Stimulated activated CD4-positive, alpha-beta T cell treated with anti-CD3 and anti-CD28 coated beads, Interleukin-2, amount 100 ng/mL, for 48 hours (primary cell): ENCODE results near the gene GRIP1.

ENCODE experiments used
- DNase-seq, 2 donors: peaks; one replicate each; pipeline ENCODE4 v3.0.0-alpha.2; 2020

The GRIP1 gene

DNA sequence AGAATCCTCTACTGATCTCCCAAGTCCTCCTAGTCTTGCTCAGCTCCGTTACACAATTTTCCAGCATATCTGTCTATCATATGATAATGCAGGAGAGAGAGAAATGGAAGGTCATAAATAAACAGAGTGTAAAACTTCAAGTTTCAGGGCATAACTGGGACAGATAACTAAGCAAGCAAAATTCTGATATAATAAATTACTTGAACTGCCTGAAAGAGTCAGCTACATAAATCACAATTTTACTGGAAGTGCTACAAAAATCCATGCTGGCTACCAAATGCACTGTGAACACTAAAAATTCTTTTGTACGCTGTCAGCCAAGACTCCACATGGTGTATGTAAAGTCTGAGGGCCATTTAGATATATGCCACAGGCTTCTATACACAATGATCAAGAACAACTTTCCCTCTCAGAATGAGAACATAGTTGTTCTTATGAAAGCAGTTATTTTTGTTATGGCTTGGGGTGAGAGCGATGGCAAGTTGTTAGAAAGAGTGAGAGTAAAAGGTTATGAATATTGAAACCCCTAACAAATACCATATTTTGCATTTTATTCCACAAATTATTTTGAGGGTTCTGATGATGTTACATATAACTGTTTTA is 41.1 kb downstream of the GRIP1 start:
- DNase-seq, result no peak

- DNase-seq, result no peak
Observed at GRCh38 chr12:66636771-66637170, 42.1 kb downstream of the GRIP1 start.

DNA sequence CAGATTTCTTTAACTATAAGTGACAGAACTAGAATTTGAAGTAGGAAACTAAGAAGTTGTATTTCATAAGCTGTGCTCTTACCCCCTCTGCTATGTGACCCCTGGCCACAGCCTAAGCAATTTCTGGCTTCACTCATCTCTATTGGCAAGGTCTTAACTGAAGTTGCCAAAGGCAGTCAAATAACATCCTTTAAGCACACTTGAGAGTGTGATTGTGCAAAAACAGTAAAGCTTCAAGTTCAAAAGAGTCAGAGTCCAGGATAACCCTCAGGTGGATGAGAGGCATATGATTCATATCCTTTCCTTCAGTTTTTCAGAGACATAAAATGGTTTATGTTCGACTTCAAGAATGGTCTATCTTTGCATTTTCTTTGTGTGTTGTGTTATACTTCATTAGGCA is 45.2 kb downstream of the GRIP1 start:
- no peak for DNase-seq

DNA sequence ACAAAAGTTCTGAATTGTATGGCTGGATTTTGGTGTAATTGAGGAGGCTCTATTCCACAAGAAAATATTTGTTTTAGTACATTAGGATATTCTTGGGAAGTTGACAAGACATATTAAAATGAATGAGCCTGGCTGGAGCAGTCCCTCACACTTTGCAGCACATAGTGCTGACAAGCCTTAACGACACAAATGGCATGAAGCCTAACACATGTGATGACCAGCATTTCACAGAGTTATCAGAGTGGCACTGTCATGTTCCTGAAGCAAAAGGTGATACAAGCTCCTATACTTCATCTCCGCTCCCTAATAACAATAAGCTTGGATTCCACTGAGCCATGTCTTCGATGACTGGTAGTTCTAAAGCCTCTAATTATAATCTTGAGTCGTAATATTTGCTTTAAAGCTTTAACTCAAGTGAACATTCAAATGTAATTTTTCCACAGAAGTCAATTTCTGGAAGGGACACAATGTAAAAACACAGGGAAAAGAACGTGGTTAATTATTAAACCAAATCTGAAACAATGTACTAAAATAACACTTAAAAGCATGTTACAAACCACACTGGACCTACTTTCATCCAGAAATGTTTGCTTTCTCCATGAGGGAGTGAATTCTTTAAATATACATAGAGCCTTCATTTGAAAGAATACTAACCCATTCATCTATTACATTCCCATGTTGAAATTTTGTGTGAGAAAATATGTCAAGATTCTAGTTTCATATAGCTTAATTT is 49.6 kb downstream of the GRIP1 start:
- no peak for DNase-seq

DNA sequence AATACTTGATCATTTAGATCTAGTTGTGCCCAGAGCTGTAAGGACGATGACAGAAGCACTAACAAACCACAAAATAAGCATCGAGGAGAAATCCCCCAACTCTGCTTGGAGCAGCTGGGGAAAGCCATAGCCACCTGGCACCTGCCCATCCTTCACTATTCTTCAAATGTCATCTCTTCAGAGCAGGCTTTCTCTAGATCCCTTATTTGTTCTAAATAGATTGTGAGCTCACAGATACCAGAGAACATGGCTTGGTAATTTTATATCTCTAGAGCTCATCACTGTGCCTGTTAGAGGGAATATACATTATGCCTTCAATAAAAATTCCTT is 50.9 kb downstream of the GRIP1 start:
- DNase-seq, result no peak

DNA sequence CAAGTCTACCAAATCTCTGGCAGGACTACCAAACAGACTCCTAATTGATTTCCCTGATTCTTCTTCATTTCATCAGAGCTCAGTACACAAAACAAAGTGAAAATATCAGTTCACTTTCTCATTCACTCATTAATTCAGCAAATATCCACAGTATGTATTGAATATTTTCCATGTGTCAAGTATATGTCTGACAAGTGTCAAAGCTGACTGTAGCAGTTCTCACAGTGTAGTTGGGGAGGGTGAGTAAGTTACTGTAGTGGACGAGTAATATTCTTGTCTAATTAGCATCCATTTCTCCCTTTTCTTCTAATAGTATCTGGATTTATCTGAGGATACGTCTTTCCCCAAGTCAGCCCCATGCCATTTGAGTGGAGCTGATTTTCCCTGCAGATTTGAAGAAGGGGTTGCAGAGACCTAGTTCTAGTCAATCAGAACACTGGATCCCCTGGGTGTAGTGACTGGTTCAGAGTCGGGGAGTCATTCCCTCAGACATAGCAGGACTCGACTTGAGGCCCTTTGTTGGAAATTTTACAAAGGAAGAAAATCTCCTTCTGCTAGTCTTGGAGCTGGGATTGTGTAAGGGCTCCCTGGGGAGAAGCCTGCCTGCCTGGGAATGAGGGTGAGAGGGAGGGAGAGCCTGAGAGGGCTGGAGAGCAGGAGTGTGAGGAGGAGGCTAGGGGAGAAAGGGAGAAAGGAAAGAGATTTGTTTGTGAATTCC is 51.4 kb downstream of the GRIP1 start:
- DNase-seq, result no peak

DNA sequence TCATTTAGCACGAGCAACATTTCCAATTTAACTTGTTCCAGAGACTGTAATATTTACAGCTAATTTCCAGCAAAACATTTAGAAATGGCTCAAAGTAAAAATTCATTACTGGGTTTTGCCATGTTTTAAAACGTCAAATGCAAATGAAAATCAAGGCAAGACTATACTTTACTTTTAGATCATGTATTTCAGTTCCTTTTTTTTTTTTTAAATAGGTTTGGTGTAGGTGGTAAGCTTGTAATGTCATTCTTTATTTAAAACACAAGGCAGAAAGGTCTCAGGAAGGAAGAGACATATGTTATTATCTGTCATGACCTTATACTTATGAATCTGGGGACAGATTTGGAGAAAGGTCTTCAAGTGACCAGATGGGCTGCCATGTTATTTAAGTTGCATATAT is 54.1 kb downstream of the GRIP1 start:
- DNase-seq, result no peak

DNA sequence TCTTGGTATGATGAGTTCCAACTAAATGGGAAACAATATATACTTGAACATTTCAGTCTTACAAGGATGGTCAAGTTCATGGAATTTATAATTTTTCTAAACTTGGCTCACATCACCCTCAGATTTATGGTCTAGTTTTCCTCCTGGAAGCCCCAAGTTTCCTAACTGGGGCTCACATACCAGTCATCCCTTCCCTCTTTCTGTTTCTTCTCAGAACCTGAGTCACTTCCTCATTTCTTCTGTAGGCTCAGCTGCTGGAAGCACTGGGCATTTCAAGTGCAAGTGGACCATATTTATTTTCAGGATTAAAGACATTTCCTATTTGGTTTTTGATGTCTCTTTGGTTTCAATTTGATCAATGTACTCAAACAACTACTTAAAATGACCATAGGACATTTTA is 55.4 kb downstream of the GRIP1 start:
- DNase-seq, result no peak

- DNase-seq, result no peak
Observed at GRCh38 chr12:66620688-66621087, 58.2 kb downstream of the GRIP1 start.

DNA sequence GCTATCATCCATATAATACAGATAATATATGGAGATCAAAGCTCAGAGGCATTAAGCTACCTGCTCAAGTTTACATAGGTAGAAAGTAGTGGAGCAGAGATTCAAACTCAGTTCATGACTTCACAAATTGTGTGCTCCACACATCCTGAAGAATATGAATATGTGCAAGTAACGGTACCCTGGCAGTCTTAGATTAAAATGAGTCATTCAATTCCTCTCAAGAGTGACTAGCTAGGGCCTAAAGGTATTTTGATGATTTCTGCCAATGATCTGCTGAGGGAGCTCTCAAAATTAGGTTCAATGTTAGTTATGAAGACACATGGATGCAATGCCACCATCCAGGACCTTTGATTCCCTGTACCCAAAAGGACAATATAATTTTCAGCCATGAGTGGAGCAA is 58.9 kb downstream of the GRIP1 start:
- DNase-seq, result no peak

- DNase-seq, result no peak
Observed at GRCh38 chr12:66617991-66618390, 60.9 kb downstream of the GRIP1 start.

DNA sequence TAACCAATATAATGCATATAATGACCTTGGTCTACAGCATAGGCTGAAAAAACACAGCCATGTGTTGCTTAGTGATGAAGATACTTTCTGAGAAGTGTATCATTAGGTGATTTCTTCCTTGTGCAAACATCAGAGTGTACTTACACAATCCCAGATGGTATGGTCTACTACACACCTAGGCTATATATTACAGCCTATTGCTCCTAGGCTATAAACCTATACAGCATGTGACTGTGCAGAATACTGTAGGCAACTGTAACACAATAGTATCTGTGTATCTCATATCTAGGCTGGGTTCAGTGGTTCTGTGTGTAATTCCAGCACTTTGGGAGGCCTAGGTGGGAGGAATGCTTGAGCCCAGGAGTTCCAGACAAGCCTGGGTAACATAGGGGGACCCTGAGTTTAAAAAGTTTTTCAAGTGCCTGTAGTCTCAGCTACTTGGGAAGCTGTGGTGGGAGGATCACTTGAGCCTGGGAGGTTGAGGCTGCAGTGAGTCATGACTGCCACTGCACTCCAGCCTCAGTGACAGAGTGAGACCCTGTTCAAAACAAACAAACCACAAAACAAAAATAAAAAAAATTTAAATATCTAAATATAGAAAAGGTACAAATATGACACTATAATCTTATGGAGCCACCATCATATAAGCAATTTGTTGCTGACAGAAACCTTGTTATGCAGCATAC is 66.6 kb downstream of the GRIP1 start:
- DNase-seq, result no peak

- no peak for DNase-seq
Observed at GRCh38 chr12:66607147-66607546, 71.7 kb downstream of the GRIP1 start.

- no peak for DNase-seq
Observed at GRCh38 chr12:66605293-66605692, 73.6 kb downstream of the GRIP1 start.

DNA sequence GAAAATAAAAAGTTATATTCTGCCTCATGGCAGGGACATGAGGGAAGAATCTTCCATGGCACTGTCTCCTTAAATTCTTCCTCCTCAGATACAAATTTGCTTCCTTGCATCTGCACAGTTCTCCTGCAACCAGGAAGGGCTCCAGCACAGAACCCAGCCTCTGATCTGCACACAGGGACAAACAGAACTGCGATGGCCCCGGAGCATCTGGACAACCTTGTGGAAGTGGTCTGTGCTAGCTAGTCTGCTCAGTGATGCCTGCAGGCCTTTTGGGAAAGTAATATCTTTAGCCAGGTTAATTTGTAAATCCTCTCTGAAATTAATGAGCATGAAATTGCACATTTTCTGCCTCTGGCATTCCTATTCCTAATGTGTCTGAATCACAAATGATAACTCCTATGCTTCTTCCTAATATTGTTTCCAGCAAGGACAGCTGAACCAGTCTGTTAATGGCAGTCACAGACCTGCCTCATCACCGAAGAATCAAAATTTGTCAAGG is 74.8 kb downstream of the GRIP1 start:
- DNase-seq, result no peak

- DNase-seq, result no peak
Observed at GRCh38 chr12:66603461-66603860, 75.4 kb downstream of the GRIP1 start.

DNA sequence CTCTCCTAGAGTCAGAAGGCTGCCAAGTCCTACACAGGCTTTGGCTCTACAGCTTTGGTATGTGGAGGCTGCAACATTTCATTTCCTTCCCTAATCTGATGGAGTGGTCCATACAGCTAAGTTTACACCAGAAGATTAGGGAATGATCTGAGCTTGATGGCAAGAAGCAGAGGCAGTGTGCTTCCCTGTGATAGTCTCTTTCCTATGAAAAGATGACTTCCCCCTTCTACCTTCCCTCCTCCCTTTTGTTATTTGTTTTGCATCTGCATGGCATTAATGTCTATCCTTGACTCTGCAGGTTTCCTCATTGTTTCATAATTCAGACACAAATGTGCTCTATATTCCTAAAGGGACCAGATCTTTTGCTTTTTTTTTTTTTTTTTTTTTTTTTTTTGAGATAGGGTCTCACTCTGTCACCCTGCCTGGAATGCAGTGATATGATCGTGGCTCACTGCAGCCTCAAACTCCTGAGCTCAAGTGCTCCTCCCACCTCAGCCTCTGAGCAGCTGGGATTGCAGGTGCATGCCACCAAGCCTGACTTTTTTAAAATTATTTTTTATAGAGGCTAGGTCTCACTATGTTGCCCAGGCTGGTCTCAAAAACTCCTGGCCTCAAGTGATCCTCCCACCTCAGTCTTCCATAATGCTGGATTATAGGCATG is 76.3 kb downstream of the GRIP1 start:
- DNase-seq, result no peak

DNA sequence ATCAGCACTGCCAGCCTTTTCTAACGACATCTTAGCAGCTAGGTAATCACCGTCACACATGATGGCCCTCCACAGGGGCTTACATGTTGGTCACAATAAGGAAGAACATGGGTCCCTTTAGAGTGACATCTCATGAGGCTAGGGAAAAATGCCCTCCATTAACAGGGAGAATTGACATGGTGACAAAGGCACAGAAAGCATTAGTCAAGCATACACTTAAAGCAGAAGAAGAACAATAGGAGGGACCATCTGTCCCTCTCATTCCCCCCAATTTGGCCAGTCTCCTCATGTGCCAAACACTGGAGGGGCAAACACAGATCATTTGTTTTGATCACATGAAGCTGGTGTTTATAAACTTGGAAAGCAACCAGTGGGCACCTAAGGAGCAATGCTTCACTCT is 78.0 kb downstream of the GRIP1 start:
- no peak for DNase-seq

DNA sequence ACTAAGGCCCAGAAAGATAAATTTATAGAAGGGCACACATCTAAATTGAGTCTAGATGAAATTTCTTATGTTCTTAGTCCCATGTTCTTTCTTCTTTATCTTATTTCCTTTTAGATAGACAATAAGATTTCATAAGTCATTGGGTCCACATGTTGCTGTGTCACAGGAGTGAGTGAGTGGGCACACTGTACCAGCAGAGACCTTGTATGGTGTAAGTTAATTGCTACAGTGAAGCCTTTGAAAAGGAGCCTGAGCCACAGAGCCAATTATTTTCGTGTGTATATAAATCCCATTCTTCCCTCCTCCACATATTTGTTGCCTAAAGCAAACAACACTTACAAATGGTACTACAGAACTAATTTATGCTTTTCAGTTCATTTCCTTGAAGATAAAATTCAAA is 79.1 kb downstream of the GRIP1 start:
- DNase-seq, result no peak

DNA sequence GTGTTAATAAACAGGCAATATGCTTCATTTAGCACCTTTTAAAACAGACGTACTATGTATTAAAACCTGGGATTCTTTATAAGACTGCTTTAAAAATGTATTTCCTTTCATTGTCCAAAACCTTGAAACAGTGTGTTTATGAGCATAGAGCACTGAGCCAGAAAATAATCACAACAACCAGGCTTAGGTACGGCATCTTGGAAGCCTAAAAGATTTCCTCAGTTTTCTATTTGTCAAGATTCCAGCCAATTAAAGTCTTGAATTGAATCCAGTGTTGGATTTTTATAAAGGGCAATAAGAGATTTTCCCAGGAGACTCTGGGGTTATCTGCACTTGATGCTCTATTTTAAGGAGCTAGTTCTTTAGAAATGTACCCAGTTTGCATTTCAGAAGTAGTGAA is 80.3 kb downstream of the GRIP1 start:
- DNase-seq, result no peak

DNA sequence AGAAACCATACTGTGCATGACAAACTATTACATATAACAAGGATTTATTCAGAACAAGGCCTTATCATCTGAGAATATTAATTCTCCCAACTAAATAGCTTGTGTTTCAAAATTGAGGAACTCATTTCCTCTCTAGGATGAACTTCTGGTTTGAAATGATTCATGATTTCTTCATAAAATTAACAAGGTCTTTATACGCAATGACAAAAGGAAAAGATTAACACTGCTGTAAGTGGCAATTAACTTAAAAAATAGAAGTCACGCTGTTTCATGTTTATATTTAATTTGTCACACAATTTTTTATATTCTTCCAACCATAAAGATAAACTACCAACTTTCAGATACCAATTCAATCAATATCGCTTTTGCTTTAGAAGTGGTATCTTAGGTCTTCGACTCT is 80.8 kb downstream of the GRIP1 start:
- DNase-seq, result no peak

GRCh38 chr12:66596199-66596598 is 82.7 kb downstream of the GRIP1 start:
- DNase-seq, result no peak

DNA sequence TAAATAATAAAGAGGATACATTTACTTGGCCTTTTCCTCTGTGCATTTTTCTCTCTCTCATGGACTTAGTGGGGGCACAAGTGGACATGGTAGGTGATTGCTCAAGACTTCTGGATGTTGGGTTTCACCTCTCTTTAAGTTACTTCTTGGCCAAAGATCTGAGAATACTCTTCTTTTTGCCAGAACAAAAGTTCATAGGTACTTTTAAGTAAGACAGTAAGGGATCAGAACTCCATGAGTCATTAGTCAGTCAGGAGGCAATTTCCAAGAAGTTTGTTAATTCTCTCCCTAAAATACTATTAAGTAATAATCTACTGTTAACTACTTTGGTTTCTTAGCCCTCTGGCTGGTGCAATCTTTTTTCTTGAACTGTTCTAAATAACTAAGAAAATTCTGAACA is 84.2 kb downstream of the GRIP1 start:
- no peak for DNase-seq
